Measurements from ENCODE around the gene RNF39.

Gene RNF39

DNA sequence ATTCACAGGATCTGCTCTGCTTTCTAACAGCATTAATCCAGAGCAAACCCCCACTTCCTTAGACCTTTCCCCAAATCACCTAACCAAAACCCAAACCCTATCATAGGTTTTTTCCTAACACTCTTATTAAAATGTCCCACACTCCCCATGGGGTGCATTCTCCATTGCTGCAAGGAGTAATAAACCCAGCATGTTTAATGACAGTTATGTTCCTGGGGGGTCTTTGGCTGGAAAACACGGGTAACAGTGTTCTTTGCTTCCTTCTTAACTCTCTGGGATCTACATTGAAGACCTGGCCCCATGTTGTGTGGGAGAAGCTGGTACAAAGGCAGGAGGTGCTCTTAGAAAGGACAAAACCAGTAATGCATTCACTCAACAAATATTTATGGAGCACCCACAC, 21.3 kb upstream of the RNF39 start:
- DNase-seq: no peak

DNA sequence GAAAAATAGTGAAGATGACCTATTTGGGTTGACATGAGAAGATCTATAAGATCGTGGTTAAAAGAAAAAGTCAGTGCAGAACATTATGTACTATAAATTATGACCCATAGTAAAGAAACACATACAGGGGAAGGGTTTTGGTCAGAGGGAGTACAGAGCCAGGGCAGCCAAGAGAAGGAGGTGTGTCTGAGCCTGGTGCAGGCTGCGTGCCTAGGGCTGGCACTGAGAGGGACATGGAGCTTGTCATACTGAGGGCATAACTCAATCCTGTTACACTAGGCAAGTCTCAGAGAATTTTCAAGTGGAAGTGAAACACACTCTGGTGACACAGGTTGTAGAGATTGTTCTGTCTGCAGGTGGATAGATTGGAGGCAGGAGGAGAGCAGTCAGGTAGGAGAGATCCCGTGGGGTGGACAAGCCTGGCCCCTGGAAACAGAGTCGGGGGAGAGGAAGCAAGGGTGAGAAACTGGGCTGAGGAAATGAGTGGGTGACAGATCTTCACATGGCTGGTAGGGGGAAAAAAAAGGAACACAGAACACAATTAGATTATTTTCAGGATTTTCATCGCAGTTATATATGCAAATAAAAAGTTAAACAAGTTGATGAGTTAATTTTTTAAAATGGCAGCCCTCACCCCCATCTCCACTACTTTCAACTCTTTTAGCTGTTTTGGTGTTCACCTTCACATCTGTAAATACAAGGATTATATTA, 18.5 kb upstream of the RNF39 start:
- no peak for DNase-seq

DNA sequence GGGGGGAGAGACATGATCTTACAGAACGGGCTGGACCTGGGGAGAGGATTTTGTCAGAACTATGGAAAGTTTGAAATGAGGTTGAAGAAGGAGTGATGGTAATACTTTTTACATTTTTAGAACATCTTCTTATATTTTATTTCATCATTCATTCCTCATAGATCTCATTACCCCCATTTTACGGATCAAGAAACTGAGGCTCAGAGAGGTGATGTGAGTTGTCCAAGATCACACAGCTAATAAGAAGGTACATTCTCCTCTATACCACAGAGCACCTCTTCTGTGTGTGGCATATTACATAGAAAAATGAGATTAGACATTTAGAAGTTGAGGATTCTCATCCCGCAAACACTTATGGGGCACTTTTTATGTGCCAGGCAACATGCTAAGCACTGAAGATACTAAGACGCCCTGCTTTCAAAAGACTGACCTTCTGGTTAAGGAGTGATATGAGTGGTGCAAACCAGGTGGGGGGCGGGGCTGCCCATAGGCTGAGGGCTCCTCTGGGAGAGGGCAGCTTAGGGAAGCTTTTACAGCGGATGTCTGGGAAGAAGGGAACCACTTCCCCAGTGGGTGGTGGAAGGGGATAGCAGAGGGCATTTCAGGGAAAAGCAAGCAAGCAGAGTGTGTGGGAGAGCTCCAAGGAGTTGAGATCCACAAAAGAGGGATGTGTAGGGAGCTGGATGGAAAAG, 17.4 kb upstream of the RNF39 start:
- DNase-seq: no peak

DNA sequence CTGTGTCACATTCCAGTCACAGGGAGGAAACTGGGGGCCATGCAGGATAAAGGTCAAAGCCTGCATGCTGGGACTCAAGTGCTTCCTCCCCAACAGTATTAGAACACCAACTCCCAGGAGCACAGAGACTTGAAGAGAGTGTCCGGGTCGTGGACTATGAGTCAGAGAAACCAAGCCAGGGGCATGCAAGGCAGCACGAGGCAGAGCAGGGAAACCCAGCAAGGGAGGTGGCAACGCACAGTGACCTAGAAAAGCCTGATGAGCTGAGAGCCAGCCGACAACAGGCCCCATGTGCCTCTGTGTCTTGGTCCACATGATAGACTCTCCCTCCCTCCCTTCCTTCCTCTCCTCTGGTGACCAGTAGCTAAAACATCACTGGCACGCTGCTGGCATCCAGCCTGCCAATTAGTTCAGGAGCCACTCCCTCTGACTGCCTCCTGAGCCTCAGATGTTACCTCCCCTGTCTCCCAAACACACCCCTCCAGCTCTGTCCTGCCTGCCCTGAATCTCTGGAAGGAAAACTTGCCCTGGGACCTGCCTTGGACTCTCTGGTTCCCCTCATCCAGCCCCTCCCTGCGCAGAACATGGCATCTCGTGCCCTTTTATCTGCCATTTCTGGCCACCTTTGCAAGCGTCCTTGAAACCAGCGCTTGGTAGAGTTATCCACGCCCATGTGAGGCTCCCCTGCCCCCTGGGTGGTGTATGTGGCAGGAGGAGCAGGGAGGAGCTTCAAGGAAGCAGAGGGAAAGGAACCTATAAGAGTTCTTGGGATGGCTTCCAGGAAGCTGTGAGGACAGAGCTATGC, 16.2 kb upstream of the RNF39 start:
- DNase-seq: no peak

DNA sequence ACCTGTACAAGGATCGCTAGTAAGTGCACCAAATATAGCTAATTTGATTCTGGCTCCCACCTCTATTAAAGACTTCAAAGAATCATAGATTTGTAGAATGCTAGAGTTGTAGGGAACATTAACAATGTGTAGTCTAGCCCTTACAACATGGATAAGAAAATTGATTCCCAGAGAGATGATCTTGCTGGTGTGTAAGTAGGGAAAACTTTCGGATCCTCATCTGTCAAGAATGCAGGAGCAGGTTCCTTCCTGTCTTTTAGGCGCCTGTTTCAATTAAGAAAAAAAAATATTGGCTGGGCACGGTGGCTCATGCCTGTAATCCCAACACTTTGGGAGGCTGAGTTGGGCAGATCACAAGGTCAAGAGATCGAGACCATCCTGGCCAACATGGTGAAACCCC, 12.3 kb upstream of the RNF39 start:
- DNase-seq: no peak

DNA sequence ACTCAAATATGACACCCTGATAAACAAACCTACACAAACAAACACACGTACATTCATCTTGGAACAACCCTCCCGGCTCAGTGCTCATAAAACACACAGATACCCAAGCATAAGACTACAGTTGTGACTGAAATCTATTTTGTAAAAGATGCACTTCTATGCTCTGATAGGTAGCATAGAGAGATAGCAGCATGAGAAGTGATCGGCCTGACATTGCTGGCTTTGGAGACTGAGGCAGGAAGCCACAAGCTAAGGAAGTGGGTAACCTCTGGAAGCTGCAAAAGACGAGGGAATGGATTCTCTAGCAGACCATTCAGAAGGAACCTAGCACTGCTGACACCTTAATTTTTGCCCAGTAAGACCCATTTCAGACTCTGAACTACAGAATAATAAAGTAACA, 1.6 kb upstream of the RNF39 start:
- no peak for DNase-seq

DNA sequence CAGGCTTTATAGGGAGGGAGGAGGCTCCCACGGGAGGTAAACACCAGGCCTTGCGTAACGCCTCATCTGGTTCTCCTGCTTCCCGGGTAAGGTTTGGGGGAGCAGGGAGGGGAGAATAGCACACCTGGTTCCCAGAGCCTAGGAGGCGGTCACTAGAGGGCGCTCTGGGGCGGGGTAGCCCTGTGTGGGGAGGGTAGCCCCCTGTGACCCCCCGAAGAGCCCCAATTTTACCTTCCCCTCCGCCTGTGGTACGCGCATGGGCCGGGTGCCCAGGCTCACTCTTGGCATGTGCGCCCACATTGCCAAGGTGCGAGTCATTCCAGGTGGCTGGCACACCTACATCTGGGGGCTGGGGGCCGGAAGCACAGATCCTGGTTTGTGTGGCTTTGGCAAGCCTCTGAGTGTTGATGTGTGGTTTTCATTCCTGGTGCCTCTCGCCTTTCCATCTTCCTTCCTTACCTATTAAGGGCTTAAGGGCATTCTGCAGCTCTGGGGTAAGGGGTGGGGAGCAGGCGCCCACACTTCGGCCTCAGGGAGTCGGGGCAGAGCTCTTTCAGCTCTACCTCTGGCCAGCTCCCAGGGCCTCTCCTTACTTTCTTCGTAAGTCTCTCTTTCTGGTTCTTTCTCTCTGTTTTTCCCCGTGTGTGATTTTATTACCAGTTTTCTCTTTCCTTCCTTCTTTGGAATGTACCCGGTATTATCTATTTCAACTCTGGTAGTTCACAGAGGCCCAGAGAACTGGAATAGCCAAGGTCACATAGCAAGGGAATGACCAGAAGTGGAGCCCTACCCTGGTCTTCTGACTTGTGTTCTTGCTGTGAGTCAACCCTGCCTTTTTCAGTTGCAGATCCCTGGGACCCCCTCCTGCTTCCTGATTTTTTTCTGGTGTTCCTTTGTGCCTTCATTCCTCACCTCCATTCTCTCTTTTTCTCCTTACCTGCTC, 492 bp upstream of the RNF39 start:
- DNase-seq: no peak

DNA sequence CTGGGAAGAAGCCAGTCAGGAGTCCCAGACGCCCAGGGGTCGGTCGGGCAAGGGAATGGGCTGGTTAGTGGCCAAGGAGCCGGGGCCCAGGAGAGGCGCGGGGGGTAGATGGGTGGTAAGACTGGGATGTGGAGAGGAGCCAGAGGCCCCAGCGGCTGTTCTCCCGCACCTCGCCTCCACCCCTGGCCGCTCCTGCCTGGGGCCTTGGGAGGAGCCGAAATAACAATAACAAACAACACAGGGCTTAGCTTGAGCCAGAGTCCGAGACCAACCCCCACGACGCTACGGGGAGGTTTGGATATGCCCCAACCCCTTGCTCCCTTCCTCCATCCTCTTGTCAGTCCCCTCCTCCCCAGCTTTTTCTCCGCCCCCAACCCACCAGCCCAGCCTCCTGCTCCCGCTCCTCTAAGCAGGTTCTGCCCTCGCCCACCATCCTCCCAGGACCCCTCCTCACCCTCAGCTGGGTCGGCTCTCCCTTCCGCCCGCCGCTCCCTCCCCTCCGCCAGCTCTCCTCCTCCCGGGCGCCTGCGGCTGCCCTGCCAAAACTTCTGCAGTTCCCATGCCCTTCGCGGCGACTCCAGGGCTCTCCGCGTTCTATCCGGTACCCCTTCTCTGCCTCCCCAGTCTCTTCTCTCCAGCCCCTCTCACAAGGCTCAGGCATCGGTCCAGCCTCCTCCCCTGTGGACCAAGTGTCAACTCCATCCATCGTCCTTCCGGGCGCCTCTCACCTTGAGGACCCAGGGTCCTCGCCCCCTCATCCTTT, 1.1 kb downstream of the RNF39 start:
- DNase-seq: no peak

DNA sequence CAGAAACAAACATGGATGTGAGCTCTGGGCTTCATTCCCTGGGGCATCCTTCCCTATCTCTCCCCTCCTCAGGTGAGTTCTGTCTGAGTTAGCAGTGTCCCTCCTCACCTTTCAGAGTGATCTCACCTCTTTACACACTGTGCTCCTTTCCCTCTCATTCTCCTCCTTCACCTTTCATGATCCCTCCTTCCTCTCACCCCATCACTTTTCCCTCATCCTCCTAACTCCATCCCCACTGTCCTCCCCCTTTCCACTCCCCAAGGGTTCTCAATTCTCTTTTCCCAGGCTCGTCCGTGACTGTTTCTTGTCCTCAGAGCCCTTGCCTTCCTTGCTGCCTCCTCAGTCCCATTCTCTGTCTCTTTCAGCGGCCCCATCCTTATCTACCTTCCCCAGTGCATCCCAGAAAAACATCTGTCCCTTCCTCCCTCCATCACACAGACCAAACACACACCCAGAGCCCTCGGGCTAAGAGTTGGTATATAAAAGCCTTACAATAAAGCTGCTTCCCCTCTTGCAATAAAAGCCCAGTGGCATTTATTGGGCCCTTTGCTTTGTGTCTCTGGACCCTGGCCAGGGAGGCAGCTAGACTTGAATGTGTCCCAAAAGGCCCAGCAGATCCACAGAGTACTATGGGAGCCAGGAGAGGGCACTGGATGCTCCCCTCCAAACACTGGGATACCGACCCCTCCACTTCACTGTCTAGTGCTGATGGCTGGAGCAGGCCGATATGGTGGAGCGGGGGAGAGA, 1.9 kb downstream of the RNF39 start:
- no peak for DNase-seq

DNA sequence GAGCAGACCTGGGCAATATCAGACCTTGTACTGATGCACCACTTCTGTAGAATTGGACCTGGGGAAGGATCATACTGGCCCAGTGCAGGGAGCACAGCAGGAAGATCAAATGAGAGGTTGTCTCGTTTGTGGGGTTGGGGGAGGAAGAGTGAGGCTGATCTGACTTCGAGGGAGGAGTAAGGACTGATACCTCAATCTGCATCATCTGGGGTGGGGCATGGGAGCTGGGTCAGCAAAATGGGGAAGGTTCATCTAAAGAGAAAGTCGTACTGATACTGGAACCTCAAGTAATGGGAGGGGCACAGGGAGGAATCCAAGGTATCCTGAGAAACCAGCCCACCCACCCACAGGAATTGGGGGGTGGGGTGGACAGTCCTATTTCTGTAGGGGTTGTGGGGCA, 3.7 kb downstream of the RNF39 start:
- DNase-seq: no peak

DNA sequence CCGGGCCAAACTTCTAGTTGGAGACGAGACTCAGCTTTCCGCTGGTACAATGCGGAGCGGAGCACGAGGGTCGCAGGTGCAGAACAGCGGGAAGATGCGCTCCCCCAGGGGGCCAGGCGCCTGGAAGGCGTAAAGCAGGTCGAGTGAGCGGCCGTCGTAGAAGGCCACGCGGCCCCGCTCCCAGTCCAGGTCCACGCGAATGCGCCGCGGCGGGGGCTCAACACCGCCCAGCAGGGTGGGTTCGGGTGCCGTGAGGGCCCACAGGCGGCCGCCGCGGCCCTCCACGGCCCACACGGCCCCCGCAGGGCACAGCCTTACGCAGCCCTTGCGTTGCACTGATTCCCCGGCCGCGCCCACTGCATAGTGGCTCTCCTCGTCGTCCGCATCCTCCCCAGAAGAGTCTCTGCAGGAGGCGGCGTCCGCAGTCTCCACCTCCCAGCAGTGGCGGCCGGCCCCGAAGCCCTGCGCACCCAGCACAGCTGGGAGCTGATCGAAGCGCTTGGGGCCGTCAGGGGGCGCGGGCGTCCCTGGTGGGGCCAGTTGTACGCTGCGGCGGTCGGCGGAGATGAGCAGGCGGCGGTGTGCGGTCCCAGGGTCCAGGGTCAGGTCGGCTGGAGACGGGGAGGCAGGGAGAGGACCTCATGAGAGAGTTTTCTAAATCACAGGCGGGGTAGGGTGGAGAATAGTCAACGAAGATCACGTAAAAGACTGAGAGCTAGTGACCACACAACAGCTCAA, 4.3 kb downstream of the RNF39 start:
- DNase-seq: no peak

DNA sequence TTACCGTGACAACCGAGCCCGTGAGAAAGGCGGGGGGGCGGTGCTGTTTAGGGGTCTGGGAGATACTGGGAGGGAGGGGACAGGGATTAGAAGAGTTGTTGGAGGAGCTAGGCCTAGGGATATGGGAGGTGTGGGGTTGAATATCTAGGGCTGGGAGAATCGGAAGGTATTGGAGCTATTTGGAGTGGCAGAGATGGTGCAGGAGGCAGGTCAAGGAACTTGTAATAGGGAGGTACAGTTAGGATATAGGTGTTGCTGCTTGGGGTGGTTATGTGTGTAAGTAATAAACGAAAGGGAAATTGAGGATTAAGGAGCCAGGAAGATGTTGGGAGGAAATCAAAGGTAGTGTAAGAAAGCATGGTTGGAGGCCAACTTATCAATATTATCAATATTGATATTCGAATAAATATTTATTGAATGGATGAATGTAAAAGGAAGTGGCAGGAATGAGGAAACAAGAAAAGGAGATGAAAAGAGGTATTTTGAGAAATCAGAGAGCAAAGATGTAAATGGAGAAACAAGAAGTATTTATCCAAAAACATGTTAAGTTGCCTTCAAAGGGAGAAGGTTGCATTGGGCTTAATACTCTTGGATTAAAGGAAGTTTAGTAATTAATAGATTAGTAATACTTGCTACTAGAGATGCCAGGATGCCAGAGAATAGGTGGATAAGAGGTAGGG, 8.0 kb downstream of the RNF39 start:
- DNase-seq: no peak

DNA sequence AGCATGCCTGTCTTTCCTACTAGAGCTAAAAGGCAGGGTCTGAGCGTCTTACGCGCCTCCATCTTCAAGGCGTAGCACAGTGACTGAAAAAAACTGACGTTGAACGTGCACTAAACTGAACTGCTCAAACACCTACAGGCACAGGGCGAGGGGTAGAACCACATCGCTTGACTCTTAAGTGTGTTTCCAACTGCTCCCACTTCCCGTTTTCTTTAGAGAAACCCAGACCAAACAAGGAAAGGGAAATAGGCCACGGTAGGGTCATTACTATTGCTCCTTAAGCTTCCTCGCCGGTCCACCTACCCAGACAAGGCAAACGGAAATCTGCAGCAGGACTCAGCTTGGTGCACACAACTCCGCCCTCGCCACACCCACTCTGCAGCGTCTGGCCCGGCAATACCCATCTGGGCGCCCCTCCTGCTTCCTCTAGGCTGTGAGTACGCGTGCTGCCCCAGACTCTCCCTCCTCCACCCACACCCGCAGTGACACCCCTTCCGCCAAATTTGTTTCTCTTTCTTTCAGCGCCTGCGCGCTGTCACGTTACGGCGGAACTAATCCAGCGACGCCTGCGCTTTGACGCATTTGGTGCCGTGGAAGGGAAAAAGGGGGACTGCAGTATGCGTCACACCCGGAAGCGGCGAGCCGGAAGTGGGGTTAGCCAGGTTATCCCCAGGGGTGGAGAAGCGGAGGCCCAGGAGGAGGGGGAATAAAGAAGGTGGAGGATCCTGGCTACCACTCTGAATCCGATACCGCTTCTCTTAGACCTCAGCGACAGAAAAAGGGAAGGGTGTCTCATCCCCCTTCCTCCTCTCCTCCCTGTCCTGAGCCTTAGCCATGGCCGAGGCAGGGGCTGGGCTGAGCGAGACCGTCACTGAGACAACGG, 8.8 kb downstream of the RNF39 start, which contains the start of gene PPP1R11:
PPP1R11 (plus strand) TSS at position 622 of the 883 bp plus-strand sequence; CDS start at position 835, 213 bp downstream.
- peak; percentile 95 for DNase-seq

DNA sequence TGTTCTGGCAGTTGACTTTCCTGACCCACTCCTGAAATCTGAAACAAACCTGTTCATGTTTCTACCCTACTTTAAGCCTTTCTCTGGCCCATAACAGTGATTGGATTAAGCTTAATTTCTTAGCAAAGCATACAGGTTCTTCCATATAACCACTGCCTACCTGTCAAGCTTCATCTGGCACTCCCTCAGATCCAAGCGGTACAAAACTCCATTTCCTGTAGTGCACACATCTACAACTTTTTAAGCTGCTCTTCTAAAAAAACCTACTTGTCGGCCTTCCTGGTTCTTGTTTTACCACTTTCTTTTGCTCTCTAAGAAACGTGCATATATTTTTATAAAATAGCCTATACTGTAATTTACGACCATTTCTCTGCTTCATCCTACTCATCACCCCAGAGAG, 9.5 kb downstream of the RNF39 start:
- no peak for DNase-seq

DNA sequence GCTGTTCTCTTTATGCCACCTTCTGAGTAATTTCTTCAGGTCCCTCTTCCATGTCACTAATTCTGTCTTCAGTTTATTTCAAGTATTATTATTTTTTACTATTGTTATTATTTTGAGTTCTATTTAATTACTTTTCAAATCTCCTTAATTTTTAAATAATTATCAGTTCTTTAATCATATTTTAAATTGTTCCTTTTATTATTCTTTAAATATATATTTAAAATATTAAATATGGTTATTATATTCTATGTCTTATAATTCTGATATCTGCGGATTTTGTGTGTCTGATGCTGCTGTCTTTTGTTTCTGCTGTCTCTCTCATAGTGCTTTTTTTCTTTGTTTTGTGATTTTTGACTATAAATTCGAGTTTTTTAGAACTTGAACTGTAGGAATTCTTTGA, 12.3 kb downstream of the RNF39 start:
- DNase-seq: no peak

DNA sequence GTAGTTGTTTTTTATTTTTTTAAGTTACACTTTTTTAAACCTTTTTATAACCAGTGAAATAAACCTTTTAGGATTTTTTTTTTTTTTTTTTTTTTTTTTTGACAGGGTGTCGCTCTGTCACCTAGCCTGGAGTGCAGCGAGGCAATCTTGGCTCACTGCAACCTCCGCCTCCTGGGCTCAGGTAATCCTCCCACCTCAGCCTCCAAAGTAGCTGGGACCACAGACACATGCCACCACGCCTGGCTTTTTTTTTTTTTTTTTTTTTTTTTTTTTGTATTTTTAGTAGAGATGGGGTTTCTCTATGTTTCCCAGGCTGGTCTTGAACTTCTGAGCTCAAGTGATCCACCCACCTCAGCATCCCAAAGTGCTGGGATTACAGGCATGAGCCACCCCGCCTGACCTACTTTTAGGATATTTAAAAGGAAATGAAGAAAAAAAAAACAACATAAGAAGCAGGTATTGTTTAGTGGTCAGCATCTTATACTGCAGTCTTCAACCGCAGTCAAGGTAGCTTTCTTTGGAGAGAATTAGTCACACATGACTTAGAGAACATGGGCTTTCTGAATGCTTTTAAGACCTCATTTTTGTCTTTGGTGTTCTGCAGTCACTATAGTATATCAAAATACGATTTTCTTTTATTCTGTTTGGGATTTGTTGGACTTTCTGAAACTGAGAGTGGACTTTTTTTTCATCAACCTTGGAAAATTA, 12.9 kb downstream of the RNF39 start:
- no peak for DNase-seq

DNA sequence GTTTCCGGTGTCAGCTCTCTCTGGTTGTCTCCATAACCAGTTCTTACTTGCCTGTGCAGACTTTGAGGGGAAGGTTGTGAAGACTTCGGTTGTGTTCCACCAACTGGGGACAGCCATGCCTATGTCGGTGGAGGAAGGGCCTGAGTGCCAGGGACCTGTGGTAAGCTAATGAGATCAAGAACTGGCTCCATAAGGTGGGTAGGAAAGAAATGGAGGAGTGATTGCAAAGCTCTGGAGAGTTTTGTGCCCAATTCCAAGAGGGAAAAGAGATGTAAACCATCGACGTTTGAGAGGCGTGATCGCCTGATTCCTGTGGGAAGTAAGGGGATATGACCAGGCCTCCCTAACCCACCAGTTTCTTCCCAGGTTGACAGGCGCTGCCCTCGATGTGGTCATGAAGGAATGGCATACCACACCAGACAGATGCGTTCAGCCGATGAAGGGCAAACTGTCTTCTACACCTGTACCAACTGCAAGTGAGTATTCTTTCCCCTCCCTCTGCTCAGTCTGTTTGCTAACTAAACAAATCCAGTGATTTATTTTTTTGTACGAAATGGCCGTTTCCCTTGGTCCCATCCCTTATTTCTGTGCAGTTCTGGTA, 13.6 kb downstream of the RNF39 start:
- no peak for DNase-seq

All from effector CD4-positive, alpha-beta T cell (primary cell).